ENCODE data around the gene PRKG1. TPM values are rescaled to one million over a fixed set of nuclear protein-coding genes. Genes with fewer than 3 reads are reported as not detected.

Gene PRKG1
- total and polyA plus RNA-seq, 2 of the 4 experiments (the other 2 are of a cell fraction): 3.5 to 18.3 TPM

- H3K56ac ChIP-seq (ENCODE audit: extremely low read depth, insufficient read depth, low read length): no peak overlapping the region
- H4K20me1 ChIP-seq (ENCODE audit: insufficient read depth, low read length): no peaks in the 10 kb centered on the region
- no peak overlapping the region for H4K5ac ChIP-seq (ENCODE audit: low read depth, low read length)
- no peaks in the 10 kb centered on the region for H3K36me3 ChIP-seq (ENCODE audit: control insufficient read depth, insufficient read depth, low read length)
- ChIA-PET CTCF (no interaction called here), POLR2A (ENCODE audit: unreplicated experiment) (no interaction called here)
- H3K4ac ChIP-seq (ENCODE audit: low read depth, low read length): no peak overlapping the region
- H3K23ac ChIP-seq (ENCODE audit: low read depth, low read length): no peak overlapping the region
- H2AK5ac ChIP-seq (ENCODE audit: low read depth, low read length): no peak overlapping the region
- H4K91ac ChIP-seq (ENCODE audit: insufficient read depth, low read depth, low read length): no peak overlapping the region
- no peak overlapping the region for H2AK9ac ChIP-seq (replicated peaks; ENCODE audit: low read depth, low read length, poor library complexity)
- TF ChIP-seq CHD1 (IDR thresholded peaks at IDR 0.05; ENCODE audit: low read depth, low read length) (no peak), RAD21 (IDR thresholded peaks at IDR 0.05; ENCODE audit: low read length) (no peak), MAFK (IDR thresholded peaks at IDR 0.05; ENCODE audit: low read depth, low read length) (no peak), BHLHE40 (IDR thresholded peaks at IDR 0.05; ENCODE audit: low read depth, low read length) (no peak), POLR2A (IDR thresholded peaks at IDR 0.05; ENCODE audit: low read depth, low read length) (no peak), CEBPB (IDR thresholded peaks at IDR 0.05; ENCODE audit: low read depth, low read length) (no peak), RCOR1 (IDR thresholded peaks at IDR 0.05; ENCODE audit: insufficient replicate concordance, low read length) (no peak), CTCF (conservative IDR thresholded peaks at IDR 0.05; ENCODE audit: low read depth, low read length) (no peak), MAZ (IDR thresholded peaks at IDR 0.05; ENCODE audit: borderline replicate concordance, low read depth, low read length) (no peak), NFE2L2 (IDR thresholded peaks at IDR 0.05; ENCODE audit: low read depth, low read length) (no peak), FOS (IDR thresholded peaks at IDR 0.05; ENCODE audit: low read depth, low read length) (no peak), ELK1 (IDR thresholded peaks at IDR 0.05; ENCODE audit: borderline replicate concordance, low read depth, low read length) (no peak)
- BruUV-seq (replicated peaks): no TSS peak
- no peak overlapping the region for H2BK120ac ChIP-seq (ENCODE audit: low read depth, low read length)
- H2BK5ac ChIP-seq (ENCODE audit: low read depth, low read length, poor library complexity, severe bottlenecking): no peak overlapping the region
- H3K27me3 ChIP-seq (ENCODE audit: control insufficient read depth, insufficient read depth, low read length): no peaks in the 10 kb centered on the region
- H2AFZ ChIP-seq (replicated peaks; ENCODE audit: low read length, poor library complexity): no peak overlapping the region
- H3K9me1 ChIP-seq (ENCODE audit: insufficient read depth, low read length): no peaks in the 10 kb centered on the region
- no peaks in the 10 kb centered on the region for H3K9me3 ChIP-seq (ENCODE audit: control insufficient read depth, insufficient read depth, low read length)
- in situ Hi-C loops (cut with MboI; ENCODE audit: low sequenced_read_pairs) (no loop called here), dilution Hi-C loops (cut with HindIII; ENCODE audit: low sequenced_read_pairs, unreplicated experiment) (no loop called here), intact Hi-C loops (cut with micrococcal nuclease) (no loop called here)
- no peak overlapping the region for H2BK20ac ChIP-seq (ENCODE audit: low read depth, low read length)
- WGBS, 2 experiments (ENCODE audit: extremely low coverage in 2 of 2, insufficient read length in 1 of 2): 80% methylated on average over 1 of the region's 2 CpGs; no CpG with 5 or more reads in 1 of the 2 experiments
- ATAC-seq (ENCODE audit: low read depth): no peak
- no peaks in the 10 kb centered on the region for H3K4me1 ChIP-seq (ENCODE audit: control insufficient read depth, insufficient read depth, low read length)
- H3K4me2 ChIP-seq (ENCODE audit: low read depth, low read length): no peak overlapping the region
- H3K79me1 ChIP-seq (ENCODE audit: low read depth in 1 of 2, low read length in 2 of 2): peaks cover 3 to 4% of the 10 kb centered on the region in 2 experiments; a peak in 2 of 4 replicates
- H2BK15ac ChIP-seq (ENCODE audit: low read depth, low read length): no peak overlapping the region
- H4K8ac ChIP-seq (ENCODE audit: low read depth in 2 of 2, low read length in 2 of 2): no peak overlapping the region
- DNase-seq: no peak
- H3K18ac ChIP-seq (ENCODE audit: low read depth, low read length): no peak overlapping the region
- H3K9ac ChIP-seq (ENCODE audit: low read depth, low read length): no peak overlapping the region
- H3K4me3 ChIP-seq (ENCODE audit: insufficient read depth, low read depth, low read length): no peak overlapping the region
- H3K27ac ChIP-seq (ENCODE audit: insufficient read depth, low read length): no peak overlapping the region
- H3K14ac ChIP-seq (replicated peaks; ENCODE audit: low read depth, low read length): no peak overlapping the region
Observed at GRCh38 chr10:51357170-51357569, 282.9 kb downstream of the PRKG1 start.
